ENCODE measurements around the gene CACNA2D1.
A peak's percentile ranks its signal among the peaks of the same experiment; 100 is the strongest.

The CACNA2D1 gene

DNA sequence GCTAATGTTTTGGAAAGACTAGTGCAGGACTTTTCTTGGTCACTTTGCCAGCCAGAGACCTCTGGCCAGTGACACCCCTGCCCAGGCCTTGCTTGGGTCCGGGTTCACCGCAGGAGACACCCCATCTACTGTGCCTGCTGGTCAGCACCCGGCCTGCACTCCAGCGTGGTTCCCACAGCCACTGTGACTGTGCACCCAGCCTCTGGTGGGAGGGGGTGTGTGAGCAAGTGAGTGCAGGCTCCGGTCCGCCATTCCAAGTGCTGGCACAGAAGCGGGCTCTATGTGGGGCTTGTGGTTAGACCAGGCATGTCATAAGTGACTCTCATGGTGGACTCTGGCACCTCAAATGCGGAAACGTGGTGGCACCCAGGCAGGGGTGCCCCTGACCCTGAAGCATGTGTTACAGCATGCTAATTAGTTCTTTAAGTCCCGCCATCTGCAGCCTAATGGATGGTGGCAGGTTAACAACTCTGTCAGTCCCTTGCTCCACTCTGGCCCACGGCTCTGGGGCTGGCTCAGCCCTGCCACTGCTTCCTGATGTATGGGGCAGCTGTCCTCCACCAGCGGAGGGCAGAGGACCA is 361.8 kb downstream of the CACNA2D1 start:
- no peak for DNase-seq

DNA sequence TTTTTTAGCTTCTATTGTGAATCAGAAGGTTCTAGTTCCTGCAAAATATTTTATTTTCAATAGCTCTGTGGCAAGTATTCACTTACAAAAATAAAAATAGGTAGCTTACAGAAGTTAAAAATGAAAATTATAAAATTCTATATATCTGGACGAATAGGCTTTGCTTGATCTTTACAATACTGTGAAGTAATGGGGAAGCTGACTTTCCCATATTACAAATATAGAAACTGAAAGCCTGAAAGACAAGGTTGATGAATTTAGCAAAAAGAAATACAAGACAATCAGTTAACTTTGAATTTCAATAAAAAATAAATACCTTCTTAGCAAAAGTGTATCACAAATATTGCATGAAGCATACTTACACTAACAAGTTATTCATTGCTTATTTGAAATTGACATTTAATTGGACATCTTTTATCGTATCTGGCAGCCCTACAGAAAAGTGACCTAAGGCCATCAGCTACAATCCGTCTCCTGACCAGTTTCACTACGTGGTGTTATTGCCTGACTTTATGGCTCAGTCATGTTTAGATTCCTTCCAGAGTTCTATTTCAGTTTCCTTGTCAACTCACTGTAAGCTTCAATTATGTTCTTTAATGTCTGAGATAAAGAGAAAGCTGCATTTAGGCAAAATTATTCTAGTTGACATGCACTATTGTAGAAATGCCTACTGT is 363.2 kb downstream of the CACNA2D1 start:
- no peak for DNase-seq

DNA sequence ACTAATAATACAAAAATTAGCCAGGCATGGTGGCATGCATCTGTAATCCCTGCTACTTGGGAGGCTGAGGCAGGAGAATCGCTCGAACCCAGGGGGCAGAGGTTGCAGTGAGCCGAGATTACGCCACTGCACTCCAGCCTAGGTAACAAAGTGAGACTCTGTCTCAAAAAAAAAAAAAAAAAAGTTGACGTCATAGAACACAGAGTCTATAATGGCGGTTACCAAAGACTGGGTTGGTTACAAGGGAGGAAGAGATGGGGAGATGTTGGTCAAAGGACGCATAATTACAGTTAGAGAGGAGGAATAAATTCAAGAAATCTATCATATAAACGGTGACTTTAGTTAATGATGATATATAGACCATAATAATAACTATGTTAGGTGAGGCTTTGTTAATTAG is 364.1 kb downstream of the CACNA2D1 start:
- DNase-seq, result no peak

DNA sequence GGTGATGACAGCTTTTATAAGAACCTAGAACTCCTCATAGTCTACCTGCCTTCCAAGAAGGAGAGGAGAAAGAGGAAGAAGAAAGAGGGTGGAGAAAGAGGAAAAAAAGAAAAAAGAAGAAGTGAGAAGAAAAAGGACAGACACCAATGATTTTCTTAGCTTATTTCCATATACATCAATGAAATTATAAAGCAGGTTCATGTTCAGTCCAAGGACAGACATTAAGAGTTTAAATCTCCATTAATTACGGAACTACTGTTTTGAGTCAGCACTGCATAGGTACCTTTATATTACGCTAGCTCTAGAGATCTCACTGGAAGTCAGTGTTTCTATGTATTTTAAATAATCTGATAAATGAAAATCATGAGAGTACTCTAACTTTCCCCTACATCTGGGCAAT is 364.8 kb downstream of the CACNA2D1 start:
- DNase-seq, result no peak

DNA sequence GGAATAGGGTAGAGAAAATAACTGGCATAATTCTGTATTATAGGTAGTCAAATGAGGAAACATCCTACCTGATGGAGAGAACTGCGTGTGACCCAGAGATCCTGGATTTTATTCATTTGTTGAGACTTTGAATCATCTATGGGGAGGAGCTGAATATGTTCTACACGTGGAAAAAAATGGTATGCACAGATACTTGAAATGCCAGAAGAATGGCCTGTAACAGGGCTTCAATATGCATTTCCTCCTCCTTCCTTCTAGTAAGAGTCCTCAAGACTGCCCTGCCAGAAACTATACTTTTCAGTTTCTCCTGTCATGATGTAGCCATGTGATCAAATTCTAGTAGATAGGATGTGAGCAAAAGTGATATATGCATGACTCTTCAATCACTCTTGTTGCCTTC is 372.1 kb downstream of the CACNA2D1 start:
- no peak for DNase-seq

DNA sequence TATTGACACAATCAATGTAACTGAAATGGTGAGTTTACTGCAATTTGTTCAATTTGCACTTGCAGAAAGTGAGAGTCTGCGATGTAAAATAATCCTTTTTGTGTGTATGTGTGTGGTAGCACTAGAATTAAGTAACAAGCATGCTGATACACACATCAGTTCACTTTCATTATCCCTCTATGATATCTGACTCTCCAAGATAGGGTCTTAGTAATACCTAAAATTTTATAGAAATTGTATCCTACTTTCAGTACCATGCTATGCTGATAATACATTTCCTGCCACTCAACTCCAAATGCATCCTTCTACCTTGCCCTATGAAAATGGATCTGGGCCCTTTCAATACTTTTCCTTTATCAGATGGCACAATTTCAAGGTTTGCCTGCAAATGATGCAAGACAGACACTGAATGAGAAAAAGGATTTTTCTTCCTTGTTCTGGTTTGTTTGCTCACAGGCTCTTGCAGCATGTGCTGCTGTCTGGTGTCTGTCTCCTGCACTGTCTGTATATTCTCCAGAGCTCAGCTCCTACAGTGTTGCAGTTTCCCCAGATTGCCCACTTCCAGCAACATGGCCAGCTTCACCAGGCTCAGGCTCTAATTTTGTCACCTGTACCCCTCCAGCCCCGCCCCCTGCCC is 375.8 kb downstream of the CACNA2D1 start:
- no peak for DNase-seq

DNA sequence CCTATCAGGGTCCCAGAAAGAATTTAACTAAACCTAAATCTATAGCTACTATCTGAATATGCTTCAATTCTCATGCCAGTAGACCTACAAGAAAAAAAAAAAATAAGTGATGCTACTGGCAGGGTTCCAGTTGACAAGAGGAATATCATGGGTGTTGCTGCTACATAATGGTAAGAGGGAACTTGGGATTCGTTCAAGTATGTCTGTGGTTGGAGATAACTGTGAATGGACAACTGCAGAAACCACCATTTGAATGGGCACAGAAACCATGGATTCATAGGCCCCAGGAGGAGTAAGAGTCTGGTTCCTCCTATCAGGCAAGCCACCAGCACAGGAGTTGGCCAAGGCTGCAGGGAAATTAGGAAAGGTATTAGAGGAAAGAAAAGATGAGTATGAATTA is 386.1 kb downstream of the CACNA2D1 start:
- no peak for DNase-seq

DNA sequence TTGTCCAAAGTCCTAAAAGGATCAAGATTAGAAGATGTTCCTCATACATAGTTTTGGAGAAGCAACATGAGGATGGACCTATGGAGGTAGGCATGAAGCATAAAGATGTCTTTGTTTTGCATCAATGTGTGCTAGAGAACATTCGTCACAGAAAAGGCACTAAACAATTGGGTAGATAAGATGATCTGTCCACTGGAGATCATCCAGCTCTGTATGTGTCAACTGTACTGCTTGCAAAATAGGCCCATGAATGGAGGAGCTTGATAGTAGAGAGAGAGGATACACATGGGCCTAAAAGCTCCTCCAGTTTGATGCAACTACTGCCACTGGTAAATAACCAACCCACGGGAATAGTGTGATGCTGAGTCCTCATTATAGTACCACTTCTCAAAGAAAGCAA is 387.3 kb downstream of the CACNA2D1 start:
- no peak for DNase-seq

DNA sequence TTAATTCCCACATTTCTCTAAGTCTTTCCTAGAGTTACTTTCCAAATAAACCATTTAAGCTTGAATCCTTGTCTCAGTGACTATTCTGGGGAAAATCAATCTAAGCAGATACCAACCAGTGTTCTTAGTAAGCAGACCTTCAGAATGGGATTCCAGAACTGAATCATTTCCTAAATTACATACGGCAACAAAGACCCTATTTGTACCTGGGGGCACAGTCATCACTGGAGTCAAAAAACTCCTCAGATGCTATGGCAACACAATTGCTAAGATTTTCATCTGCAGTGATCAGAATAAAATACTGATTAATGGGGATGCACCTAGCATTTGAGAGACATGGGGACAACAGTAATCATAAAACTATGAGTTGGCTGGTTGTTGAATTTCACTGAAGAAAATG is 389.0 kb downstream of the CACNA2D1 start:
- no peak for DNase-seq

DNA sequence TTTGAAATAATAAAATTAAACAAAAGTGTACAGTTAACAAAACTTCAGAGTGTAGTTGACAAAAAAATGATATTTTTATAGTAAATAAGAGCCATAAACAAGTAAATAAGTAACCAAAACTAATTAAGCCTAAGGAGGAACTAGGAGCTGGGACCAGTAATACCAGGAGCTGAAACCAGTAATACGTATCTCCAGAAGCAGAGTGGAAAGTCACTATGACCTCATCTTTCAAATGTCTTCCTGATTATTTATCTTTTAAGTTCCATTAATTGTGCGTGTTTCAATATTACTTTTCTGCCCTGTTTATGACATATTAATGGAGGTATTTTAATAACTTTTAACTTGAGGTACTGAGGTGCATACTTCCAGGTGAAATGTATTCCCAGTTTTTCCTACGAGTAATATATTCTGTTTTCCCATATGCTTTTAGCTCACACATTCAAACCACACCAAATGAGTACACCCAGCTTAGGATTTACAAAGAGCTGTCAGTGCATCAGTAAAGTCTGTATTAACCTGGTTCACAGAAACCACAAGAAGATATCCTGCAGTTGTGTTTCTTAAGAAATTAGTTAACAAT is 390.0 kb downstream of the CACNA2D1 start:
- DNase-seq, result no peak

DNA sequence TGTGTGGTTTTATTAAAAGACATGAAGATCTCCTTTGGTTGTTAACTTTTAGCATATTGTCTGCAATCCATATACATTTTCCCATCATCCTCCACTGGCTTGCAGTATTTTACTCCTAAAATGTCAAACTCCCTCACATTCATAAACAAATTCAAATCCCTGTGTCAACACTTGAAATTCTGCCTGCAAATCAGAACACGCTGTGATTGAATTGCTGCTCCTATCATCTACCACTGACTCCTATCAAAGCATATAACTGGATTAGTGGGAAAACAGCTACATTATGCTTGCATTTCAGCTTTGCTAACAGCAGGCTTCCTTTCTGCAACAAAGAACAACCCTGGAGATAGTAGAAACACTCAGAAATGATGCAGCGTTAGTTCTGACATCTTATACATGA is 392.0 kb downstream of the CACNA2D1 start:
- DNase-seq, result no peak

DNA sequence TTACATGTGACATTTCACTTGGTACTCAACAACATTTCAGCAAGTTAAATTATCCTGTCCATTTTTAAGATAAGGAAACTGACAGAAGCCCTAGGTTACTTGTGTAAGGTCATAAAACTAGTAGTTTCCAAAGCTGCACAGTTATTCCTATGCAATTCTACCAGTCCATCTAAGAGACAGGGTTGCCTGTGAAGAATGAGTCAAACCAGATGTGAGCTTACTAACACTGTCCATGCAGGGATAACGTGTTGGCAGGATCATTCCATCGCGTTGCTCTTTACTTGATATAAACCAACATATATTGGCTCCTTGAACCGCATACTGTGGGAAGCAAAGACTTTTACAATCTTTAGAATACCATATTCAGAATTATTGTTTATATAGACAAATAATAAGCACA is 392.8 kb downstream of the CACNA2D1 start:
- no peak for DNase-seq

DNA sequence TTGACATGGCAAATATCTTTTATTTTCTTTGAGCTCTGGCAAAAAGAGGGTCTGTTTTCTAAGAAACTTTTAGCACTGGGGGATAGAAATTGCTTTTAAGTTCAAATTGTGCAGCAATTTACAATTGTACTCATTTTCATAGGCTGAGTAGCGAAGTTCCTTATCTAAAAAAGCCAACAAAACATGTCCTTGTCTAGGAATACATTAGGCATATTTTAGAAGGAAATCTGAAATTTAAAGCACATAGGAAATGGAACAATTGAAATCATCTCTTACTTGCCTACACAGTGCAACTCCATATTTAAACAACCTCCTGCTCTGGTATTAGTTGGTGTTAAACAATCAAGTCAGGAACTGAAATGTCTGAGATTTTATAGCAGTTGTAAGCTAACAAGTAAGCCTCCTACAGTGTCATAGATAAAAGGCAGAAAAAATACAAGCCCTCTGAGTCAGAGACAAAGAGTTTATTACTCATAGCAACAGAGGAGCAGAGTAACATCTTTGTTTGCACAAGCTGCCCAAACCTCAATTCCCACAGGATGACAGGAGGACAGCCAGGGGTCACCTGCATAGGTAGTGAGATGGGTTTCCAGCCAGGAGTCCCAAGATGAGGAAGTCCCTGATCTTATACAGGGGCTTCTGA is 393.6 kb downstream of the CACNA2D1 start:
- peak; percentile 45 for DNase-seq

DNA sequence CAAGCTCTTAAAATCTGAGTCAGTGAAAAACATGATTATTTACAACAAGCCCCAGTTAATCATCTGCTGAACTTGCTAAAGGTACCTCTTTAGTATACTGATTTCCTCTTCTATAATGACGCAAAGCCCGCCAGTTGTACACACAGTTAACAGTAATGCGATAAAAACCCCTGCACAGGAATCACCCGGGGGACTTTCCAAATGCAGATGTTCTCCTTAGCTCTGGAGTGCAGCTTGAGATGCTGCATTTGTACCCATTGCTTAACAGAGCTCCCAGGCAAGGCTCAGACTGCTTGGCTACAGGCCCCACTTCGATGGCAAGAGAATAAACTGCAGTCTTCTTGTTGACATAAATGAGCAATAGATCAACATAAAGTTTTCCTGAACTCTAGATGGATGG is 394.1 kb downstream of the CACNA2D1 start:
- DNase-seq, result no peak

DNA sequence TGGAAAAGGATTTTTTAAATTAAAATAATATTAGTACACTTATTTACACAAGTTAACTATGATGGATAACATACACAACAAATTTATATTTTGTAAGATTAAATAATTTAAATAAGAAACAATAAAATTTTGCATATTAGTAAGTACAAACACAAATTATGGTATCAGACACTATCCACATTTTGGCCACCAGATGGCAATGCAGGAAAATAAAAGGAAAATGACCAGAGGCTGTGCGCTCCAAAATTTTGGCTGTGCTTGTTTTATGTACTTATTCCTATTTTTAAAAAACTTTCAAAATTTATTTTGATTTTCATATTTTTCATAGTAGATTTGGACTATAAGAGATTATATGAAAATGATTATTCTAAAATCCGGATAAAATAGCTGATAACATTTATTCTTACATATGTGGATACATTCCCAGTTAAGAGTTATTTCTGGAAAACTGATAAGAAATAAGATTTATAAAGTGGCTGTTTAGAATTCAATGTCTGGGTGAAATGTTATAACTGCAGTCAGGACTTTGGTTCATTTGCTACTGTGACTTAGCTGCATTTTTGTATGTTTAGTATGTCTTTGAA is 399.0 kb downstream of the CACNA2D1 start:
- DNase-seq, result peak; percentile 54

DNA sequence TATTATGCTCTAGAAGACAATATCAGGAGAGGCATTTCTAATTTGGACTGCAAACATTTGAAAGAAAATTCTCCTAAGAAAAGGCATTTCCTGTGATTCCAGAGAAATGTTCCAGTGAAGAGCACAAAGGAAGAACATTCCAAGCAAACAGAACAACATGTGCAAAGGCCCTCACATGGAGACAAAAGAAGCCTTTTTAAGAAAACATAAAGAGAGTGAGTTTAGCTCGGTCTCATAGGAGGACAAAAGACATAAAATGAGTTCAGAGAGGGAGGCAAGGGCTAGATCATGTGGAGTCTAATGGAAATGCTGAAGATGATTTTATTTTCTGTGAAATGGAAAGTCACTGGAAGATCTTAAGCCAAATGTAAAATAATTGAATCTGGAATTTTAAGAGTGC is 404.0 kb downstream of the CACNA2D1 start:
- DNase-seq, result no peak

DNA sequence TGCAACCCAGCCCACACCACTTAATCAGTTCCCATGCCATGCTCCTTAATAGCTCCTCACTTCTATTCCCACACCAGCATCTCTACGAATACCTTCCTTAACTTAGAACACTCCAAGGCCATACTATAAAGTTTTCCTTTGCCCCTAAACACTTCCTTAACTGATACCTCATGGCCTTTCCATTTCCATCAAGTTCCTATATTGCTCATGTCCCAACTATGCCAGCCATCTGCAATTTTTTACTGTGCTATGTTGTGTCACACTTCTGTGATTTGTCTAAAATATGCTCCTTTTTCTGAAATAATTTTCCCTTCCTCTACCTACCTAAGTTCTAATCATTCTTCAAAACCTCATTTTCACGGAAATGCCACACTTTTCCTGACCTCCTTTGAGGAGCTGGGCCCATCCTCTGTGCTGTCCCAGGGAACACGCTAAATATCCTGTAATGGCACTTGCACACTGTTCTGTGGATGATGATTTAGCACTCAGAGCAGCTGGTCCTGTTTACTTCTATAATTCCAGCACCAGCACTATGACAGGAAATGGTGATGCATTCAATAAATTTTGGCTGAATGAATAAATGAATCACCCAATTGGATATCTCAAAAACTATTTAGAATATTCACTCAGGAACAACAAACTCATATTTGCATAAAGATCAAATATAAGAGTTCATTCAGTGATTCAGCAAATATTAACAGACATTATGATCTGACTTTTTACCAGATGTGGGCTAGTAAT is 407.3 kb downstream of the CACNA2D1 start:
- no peak for DNase-seq

DNA sequence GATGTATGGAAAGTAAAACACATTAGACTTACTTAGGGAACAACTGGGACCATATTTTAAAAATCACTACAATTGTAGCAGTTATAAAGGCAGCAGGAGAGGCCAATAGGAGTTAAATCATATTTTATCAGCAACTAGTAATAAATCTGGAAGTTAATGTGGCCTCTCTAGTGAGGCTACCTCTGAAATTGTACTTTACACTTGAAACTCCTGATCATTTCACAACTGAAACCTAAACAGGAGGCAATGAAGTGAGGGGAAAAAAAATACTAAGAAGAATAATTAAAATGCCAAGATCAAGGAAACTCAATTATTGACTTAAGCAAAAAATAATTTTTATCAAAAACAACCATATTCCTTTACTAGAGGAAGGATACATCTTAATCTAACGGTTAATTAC is 408.1 kb downstream of the CACNA2D1 start:
- DNase-seq, result no peak

DNA sequence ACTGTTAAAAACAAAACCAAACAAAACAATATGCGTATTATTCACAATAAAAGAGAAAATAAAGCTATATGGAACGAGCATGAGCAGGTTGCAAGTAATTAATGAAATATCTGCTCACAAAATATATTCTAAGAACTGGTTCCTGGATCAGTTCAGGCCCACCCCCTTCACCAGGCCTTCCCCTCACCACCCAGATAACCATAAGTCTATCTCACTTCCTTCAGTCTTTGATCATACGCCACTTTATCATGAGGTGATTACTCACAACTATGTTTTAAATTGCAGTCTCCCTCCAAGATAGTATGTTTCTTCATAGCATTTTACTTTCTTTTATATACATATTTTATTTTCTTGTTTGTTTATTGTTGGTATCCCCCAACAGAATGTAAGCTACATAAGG is 410.7 kb downstream of the CACNA2D1 start:
- no peak for DNase-seq

DNA sequence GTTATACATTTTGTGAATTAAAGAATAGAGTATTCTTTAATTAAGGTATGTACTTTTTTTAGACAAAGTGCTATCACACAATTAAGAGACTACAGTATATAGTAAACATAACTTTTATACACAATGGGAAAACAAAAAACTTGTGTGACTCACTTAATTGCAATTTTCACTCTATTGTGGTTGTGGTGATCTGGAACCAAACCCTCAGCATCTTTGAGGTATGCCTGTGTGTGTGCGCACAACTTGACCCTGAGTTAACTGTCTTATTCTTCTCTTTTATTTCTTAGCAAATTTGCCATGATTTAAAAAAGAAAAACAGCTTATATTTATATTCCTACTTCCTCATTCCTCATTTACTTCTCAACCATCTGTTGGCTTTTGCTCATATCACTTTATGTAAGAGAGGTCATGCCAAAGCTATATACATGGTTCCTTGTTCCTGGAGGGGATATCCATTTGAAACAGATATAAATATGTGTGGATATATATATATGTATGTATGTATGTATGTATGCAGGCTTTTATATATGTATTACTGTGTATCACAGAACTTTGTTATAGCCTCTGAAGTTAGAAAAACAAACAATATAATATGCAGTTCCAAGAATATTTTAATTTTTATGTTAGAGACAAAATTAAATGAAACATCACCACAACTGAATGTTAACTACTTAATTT is 414.2 kb downstream of the CACNA2D1 start:
- no peak for DNase-seq

DNA sequence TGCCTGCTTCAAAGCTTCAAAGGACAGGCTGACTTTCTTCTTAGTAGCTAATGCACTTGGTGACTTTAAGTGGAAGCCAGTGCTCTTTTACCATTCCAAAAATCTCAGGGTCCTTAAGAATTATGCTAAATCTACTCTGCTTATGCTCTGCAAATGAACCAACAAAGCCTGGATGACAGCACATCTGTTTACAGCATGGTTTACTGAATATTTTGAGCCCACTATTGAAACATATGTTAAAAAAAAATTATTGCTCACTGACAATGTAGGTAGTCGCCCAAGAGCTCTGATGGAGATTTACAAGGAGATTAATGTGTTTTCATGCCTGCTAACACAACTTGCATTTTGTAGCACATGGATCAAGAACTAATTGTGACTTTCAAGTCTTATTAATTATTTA is 415.5 kb downstream of the CACNA2D1 start:
- no peak for DNase-seq

DNA sequence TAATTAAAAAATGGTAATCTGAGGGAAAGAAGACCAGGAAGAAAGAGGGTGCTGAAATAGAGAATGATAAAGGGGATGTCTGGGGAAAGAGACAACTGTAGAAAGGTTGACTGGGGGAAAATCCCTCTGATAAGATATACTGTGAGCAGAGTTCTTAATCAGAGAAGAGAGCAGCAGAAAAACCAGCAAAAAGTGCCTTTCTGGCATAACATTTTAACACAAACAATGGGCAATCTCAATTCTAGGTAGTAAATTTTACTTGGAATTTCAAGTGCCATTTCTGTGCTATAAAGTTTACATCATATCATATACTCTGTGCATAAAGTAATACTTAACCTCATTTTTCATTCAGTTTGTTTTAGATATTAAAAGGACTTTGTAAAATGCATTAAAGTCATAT is 421.9 kb downstream of the CACNA2D1 start:
- DNase-seq, result no peak

Data from COR-L47 (cell line).